HCT116 (cell line): ENCODE results near the gene PRKD2. TPM values are rescaled to one million over a fixed set of nuclear protein-coding genes. Genes with fewer than 3 reads are reported as not detected.
A peak's percentile ranks its signal among the peaks of the same experiment; 100 is the strongest.

Source experiments
- ATAC-seq: fragments of 200-7000 bp; cut with Tn5 transposase; 2 replicates; pipeline ENCODE4 v1.9.1; 2020; ENCODE audit warnings: mild to moderate bottlenecking, moderate library complexity
- BruUV-seq: library from RNA; stranded (reverse); fragments of 400-500 nt; replicated peaks from 2 replicates; lab custom pipeline; 2021; lab: Mats Ljungman, UMichigan
- CTCF ChIA-PET: fragments of 300-600 bp; sonication (Branson Sonifier 250); formaldehyde crosslinking; loops from one replicate; lab custom pipeline; 2021; ENCODE audit warnings: antibody characterized with exemption; lab: Charles Lee
- POLR2A ChIA-PET: fragments of 300-600, 350-600 bp; sonication (Branson Sonifier 250); formaldehyde crosslinking; loops from one replicate; lab custom pipeline; 2021; ENCODE audit warnings: antibody characterized with exemption; lab: Charles Lee
- RAD21 ChIA-PET, 2 experiments: fragments of 300-600 bp; sonication (Branson Sonifier 250); formaldehyde crosslinking; loops; one replicate each; lab custom pipeline; 2023; ENCODE audit warnings: low total read pairs in 2 of 2; ENCODE audit not compliant: uncharacterized antibody in 2 of 2, unreplicated experiment in 2 of 2, low non-redundant PET in 1 of 2; lab: Charles Lee
- DNase-seq: peaks from one replicate; pipeline ENCODE4 v3.0.0-alpha.2; 2010; ENCODE audit warnings: low read depth, low spot score
- H2AFZ ChIP-seq: fragments of 200-600 bp; shearing (Covaris generic), sonication (generic); 2 replicates; pipeline ENCODE4 v1.6.1; 2017; ENCODE audit warnings: low read depth, mixed run types, mixed read lengths, antibody characterized with exemption, low read length; ENCODE audit not compliant: poor library complexity, severe bottlenecking
- H3K27ac ChIP-seq: 2 replicates; pipeline ENCODE4 v1.5.1; 2012; ENCODE audit warnings: low read depth, low read length
- H3K27me3 ChIP-seq: fragments of 200-600 bp; sonication (generic); 2 replicates; pipeline ENCODE4 v1.6.1; 2016; ENCODE audit warnings: mixed run types, low read length, mixed read lengths; ENCODE audit not compliant: insufficient read depth
- H3K36me3 ChIP-seq, 2 experiments: fragments of 200-500 bp in 1 of 2; fragments of 200-600 bp in 1 of 2; sonication (Bioruptor generic) in 1 of 2; sonication (generic) in 1 of 2; 2 replicates each; pipeline versions ENCODE4 v1.5.1 to v1.6.1; 2014 to 2016; ENCODE audit warnings: low read length in 2 of 2, inconsistent platforms in 1 of 2, mixed read lengths in 1 of 2, mixed run types in 1 of 2; ENCODE audit not compliant: insufficient read depth in 2 of 2, control insufficient read depth in 1 of 2
- H3K4me1 ChIP-seq, 2 experiments: fragments of 200-600 bp in 1 of 2; sonication (generic) in 1 of 2; 2 replicates each; pipeline versions ENCODE4 v1.5.1 to v1.6.1; 2012 to 2017; ENCODE audit warnings: low read length in 2 of 2, inconsistent platforms in 1 of 2, mild to moderate bottlenecking in 1 of 2, mixed read lengths in 1 of 2, mixed run types in 1 of 2, moderate library complexity in 1 of 2; ENCODE audit not compliant: insufficient read depth in 2 of 2, control insufficient read depth in 1 of 2
- H3K4me2 ChIP-seq: fragments of 200-600 bp; sonication (generic); 2 replicates; pipeline ENCODE4 v1.6.1; 2017; ENCODE audit warnings: mixed run types, low read length, mixed read lengths
- H3K4me3 ChIP-seq, 2 experiments: fragments of 200-600 bp in 1 of 2; sonication (generic) in 1 of 2; replicated peaks in 1 of 2; 2 replicates each; pipeline ENCODE4 v1.5.1; 2011 to 2016; ENCODE audit warnings: low read length in 2 of 2, control low read depth in 1 of 2, low read depth in 1 of 2, mild to moderate bottlenecking in 1 of 2, mixed read lengths in 1 of 2, mixed run types in 1 of 2
- H3K79me2 ChIP-seq: fragments of 200-600 bp; sonication (generic); 2 replicates; pipeline ENCODE4 v1.6.1; 2017; ENCODE audit warnings: mild to moderate bottlenecking, mixed run types, low read length, moderate library complexity, mixed read lengths; ENCODE audit not compliant: insufficient read depth
- H3K9ac ChIP-seq: fragments of 200-600 bp; sonication (generic); 2 replicates; pipeline ENCODE4 v1.6.1; 2016; ENCODE audit warnings: low read length, mixed read lengths
- H3K9me2 ChIP-seq: fragments of 200-600 bp; sonication (generic), shearing (Covaris generic); 2 replicates; pipeline ENCODE4 v1.6.1; 2017; ENCODE audit warnings: mixed run types, mild to moderate bottlenecking, moderate library complexity; ENCODE audit not compliant: insufficient read depth
- H3K9me3 ChIP-seq, 2 experiments: fragments of 200-500 bp in 1 of 2; fragments of 200-600 bp in 1 of 2; sonication (Bioruptor generic) in 1 of 2; sonication (generic) in 1 of 2; 2 replicates each; pipeline ENCODE4 v1.6.1; 2014 to 2017; ENCODE audit warnings: low read length in 2 of 2, mixed read lengths in 2 of 2, inconsistent platforms in 1 of 2, low read depth in 1 of 2, mild to moderate bottlenecking in 1 of 2, mixed run types in 1 of 2, moderate library complexity in 1 of 2; ENCODE audit not compliant: control insufficient read depth in 1 of 2, insufficient read depth in 1 of 2
- H4K20me1 ChIP-seq: fragments of 200-600 bp; sonication (generic), shearing (Covaris generic); 2 replicates; pipeline ENCODE4 v1.6.1; 2017; ENCODE audit warnings: mixed run types, mild to moderate bottlenecking, moderate library complexity; ENCODE audit not compliant: insufficient read depth
- CBX3 ChIP-seq: IDR thresholded peaks from 2 replicates; pipeline ENCODE4 v1.6.1; 2012; ENCODE audit warnings: low read depth
- CTCF ChIP-seq, 3 experiments: fragments of 200-600 bp in 1 of 3; sonication (generic) in 1 of 3; IDR thresholded peaks in 2 of 3; conservative IDR thresholded peaks in 1 of 3; 2 replicates each; pipeline ENCODE4 v1.5.1; 2012 to 2017; ENCODE audit warnings: low read depth in 2 of 3, low read length in 2 of 3, antibody characterized with exemption in 1 of 3, borderline replicate concordance in 1 of 3, control low read depth in 1 of 3, mild to moderate bottlenecking in 1 of 3, mixed read lengths in 1 of 3, mixed run types in 1 of 3, moderate library complexity in 1 of 3; ENCODE audit not compliant: insufficient read depth in 1 of 3
- EGR1 ChIP-seq: IDR thresholded peaks from 2 replicates; pipeline ENCODE4 v1.6.1; 2012; ENCODE audit warnings: low read depth
- ELF1 ChIP-seq: IDR thresholded peaks from 2 replicates; pipeline ENCODE4 v1.6.1; 2012; ENCODE audit warnings: low read depth, borderline replicate concordance
- EZH2 ChIP-seq: fragments of 200-600 bp; sonication (generic); IDR thresholded peaks from 2 replicates; pipeline ENCODE4 v1.6.1; 2017; ENCODE audit warnings: antibody characterized with exemption, mixed run types
- EZH2phosphoT487 ChIP-seq: fragments of 200-600 bp; IDR thresholded peaks from 2 replicates; pipeline ENCODE4 v1.6.1; 2018; ENCODE audit warnings: antibody characterized with exemption, borderline replicate concordance
- JUND ChIP-seq: IDR thresholded peaks from 2 replicates; pipeline ENCODE4 v1.6.1; 2012
- MAX ChIP-seq: IDR thresholded peaks from 2 replicates; pipeline ENCODE4 v1.6.1; 2012
- POLR2A ChIP-seq: IDR thresholded peaks from 2 replicates; pipeline ENCODE4 v1.7.0; 2011; ENCODE audit warnings: borderline replicate concordance; ENCODE audit not compliant: insufficient read depth, insufficient read length; ENCODE audit errors: extremely low read depth
- POLR2AphosphoS5 ChIP-seq: IDR thresholded peaks from 2 replicates; pipeline ENCODE4 v1.6.1; 2011; ENCODE audit warnings: mild to moderate bottlenecking, low read depth, low read length, moderate library complexity
- RAD21 ChIP-seq: IDR thresholded peaks from 2 replicates; pipeline ENCODE4 v1.6.1; 2012; ENCODE audit warnings: low read depth, mild to moderate bottlenecking
- SIN3A ChIP-seq: IDR thresholded peaks from 2 replicates; pipeline ENCODE4 v1.6.1; 2012; ENCODE audit warnings: low read depth
- SP1 ChIP-seq: IDR thresholded peaks from 2 replicates; pipeline ENCODE4 v1.6.1; 2012; ENCODE audit warnings: low read depth
- SRF ChIP-seq: IDR thresholded peaks from 2 replicates; pipeline ENCODE4 v1.6.1; 2012; ENCODE audit warnings: low read depth
- TCF7L2 ChIP-seq: IDR thresholded peaks from 2 replicates; pipeline ENCODE4 v1.7.0; 2011; ENCODE audit warnings: borderline replicate concordance, inconsistent platforms; ENCODE audit not compliant: insufficient read depth, insufficient read length; ENCODE audit errors: extremely low read depth
- ZBTB33 ChIP-seq: IDR thresholded peaks from 2 replicates; pipeline ENCODE4 v1.6.1; 2011; ENCODE audit warnings: mild to moderate bottlenecking, low read length, moderate library complexity; ENCODE audit not compliant: insufficient replicate concordance; ENCODE audit errors: extremely low read depth
- ZNF274 ChIP-seq: fragments of 200-500 bp; sonication (Bioruptor generic); IDR thresholded peaks from 2 replicates; pipeline ENCODE4 v1.6.1; 2014; ENCODE audit warnings: mild to moderate bottlenecking, low read depth, low read length, inconsistent platforms
- intact Hi-C: fragments of 100-400 bp; cut with micrococcal nuclease; formaldehyde crosslinking; loops from 2 replicates; pipeline ENCODE4 v1.10.0; 2022
- total RNA-seq: library from RNA; stranded (reverse); gene quantifications from one replicate; pipeline ENCODE4 v1.2.1, GENCODE V29; 2021; ENCODE audit not compliant: unreplicated experiment

PRKD2 gene
- total RNA-seq, 1 experiment from 2014 or later = 73.5 TPM

- Histone ChIP-seq H3K4me2 (peak overlapping the region; percentile 98), H3K27me3 (no peaks in the 10 kb centered on the region), H3K36me3 (peaks cover 4 to 10% of the 10 kb centered on the region in 2 experiments; a peak in 2 of 4 replicates), H3K9me3 (no peaks in the 10 kb centered on the region), H3K9me2 (no peaks in the 10 kb centered on the region)
- no peak for DNase-seq
- ChIA-PET RAD21 (interaction anchor here in 1 of 2 experiments (0.7 kb wide), 1 partner anchor 332 kb away, joined by 3 read pairs; no protein-coding TSS in a partner anchor), CTCF (interaction anchor here (1.2 kb wide), 2 partner anchors 23 to 82 kb away, joined by 3 read pairs; no protein-coding TSS in a partner anchor)
- TF ChIP-seq ELF1 (no peak), ZBTB33 (no peak), SP1 (no peak), POLR2A (no peak), JUND (no peak), EZH2phosphoT487 (no peak), EGR1 (no peak), CTCF (IDR thresholded peaks at IDR 0.05 in 2 of 3, conservative IDR thresholded peaks at IDR 0.05 in 1 of 3; ENCODE audit: borderline replicate concordance in 1 of 3, insufficient read depth in 1 of 3, low read depth in 2 of 3, low read length in 2 of 3) (no peak), EZH2 (no peak), ZNF274 (no peak), SRF (no peak), POLR2AphosphoS5 (no peak), RAD21 (no peak), SIN3A (no peak), CBX3 (no peak), TCF7L2 (no peak), MAX (no peak)
- TF ChIP-seq, all 23 proteins: peak for 0
- Histone ChIP-seq H3K9ac (no peak overlapping the region), H3K4me1 (peaks cover 5 to 20% of the 10 kb centered on the region in 2 experiments), H4K20me1 (peaks cover 12% of the 10 kb centered on the region; the same call in 1 of the 2 replicates), H3K79me2 (peaks cover 69% of the 10 kb centered on the region), H2AFZ (no peak overlapping the region), H3K4me3 (peak overlapping the region; percentile 98 to 99; a peak in 2 of 4 replicates), H3K27ac (no peak overlapping the region)
- TSS peak; percentile 32 for BruUV-seq
- POLR2A ChIA-PET = interaction anchor here (1.7 kb wide), 1 partner anchor 26 kb away, joined by 4 read pairs; no protein-coding TSS in a partner anchor
- ATAC-seq = no peak
- intact Hi-C loops = no loop called here
Observed at GRCh38 chr19:46744005-46744691, 27.2 kb upstream of the PRKD2 start.
